Fibroblast of pulmonary artery (primary cell): ENCODE data around the gene ZNF605.
"Not testable (repeated sequence)": the region's sequence is repeated elsewhere in the genome, so short reads cannot be mapped to it uniquely, and the experiment has no call there.

ENCODE experiments used
- DNase-seq: peaks from one replicate; pipeline ENCODE4 v3.0.0-alpha.2; 2010; ENCODE audit warnings: low read depth
- H3K4me3 ChIP-seq: replicated peaks from 2 replicates; pipeline ENCODE4 v1.5.1; 2011; ENCODE audit warnings: low read depth, mild to moderate bottlenecking, control low read depth, low read length, moderate library complexity
- CTCF ChIP-seq: IDR thresholded peaks from 2 replicates; pipeline ENCODE4 v1.5.1; 2011; ENCODE audit warnings: mild to moderate bottlenecking, control low read depth, low read length, inconsistent platforms; ENCODE audit errors: missing control alignments

ZNF605 gene

GRCh38 chr12:132904718-132905328 is 51.3 kb downstream of the ZNF605 start:
- TF ChIP-seq CTCF: peak; percentile 50
- no peak overlapping the region for H3K4me3 ChIP-seq
- DNase-seq: peak; percentile 46

- DNase-seq: peak; percentile 19
Measured at GRCh38 chr12:132899033-132899432, 57.1 kb downstream of the ZNF605 start.

GRCh38 chr12:132888852-132889251 is 67.3 kb downstream of the ZNF605 start:
- no peak for TF ChIP-seq CTCF
- H3K4me3 ChIP-seq: no peak overlapping the region
- DNase-seq: no peak

More at GRCh38 chr12:132899033-132899432, 57.1 kb downstream of the ZNF605 start:
- no peak overlapping the region for H3K4me3 ChIP-seq
- TF ChIP-seq CTCF: no peak

GRCh38 chr12:132887513-132888351 is 68.4 kb downstream of the ZNF605 start, which contains the start of gene CHFR:
Gene CHFR (minus strand): TSS chr12:132887605. CDS start chr12:132887328, 277 bp downstream.
- peak; percentile 98 for DNase-seq
- H3K4me3 ChIP-seq: peak within 1 kb of the TSS; percentile 86
- no peak for TF ChIP-seq CTCF

GRCh38 chr12:132886529-132887477 is 69.3 kb downstream of the ZNF605 start:
- no peak for DNase-seq
- peak overlapping the region; percentile 86 for H3K4me3 ChIP-seq
- no peak for TF ChIP-seq CTCF

GRCh38 chr12:132881818-132882217 is 74.3 kb downstream of the ZNF605 start:
- TF ChIP-seq CTCF: no peak
- DNase-seq: peak; percentile 4

GRCh38 chr12:132874620-132875019 is 81.5 kb downstream of the ZNF605 start:
- not testable (repeated sequence) for DNase-seq

More at GRCh38 chr12:132881818-132882217, 74.3 kb downstream of the ZNF605 start:
- H3K4me3 ChIP-seq: no peak overlapping the region

More at GRCh38 chr12:132874620-132875019, 81.5 kb downstream of the ZNF605 start:
- not testable (repeated sequence) for H3K4me3 ChIP-seq
